A549 treated with GW870086 at 1 μM for 4 hours (cell line): ENCODE measurements around the gene FAM43A. TPM values are rescaled to one million over a fixed set of nuclear protein-coding genes. Genes with fewer than 3 reads are reported as not detected.

Experiments
- total RNA-seq: library from RNA; stranded (reverse); fragments of 200-300 nt; extraction: Qiagen RNA extraction; gene quantifications from 5 replicates; pipeline ENCODE4 v1.2.3, GENCODE V29; 2022; ENCODE audit warnings: low read depth

FAM43A gene, protein sequence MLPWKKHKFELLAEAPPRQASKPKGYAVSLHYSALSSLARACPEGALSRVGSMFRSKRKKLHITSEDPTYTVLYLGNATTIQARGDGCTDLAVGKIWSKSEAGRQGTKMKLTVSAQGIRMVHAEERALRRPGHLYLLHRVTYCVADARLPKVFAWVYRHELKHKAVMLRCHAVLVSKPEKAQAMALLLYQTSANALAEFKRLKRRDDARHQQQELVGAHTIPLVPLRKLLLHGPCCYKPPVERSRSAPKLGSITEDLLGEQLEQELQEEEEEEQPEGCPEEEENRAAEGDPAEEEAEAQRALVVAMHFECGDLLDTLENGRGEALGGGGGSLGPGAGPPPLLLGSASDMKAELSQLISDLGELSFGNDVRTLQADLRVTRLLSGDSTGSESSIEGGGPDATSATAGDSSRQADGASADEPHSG
- 9.8 to 15.8 TPM (median 14.6 TPM) in 5 replicates for total RNA-seq

DNA sequence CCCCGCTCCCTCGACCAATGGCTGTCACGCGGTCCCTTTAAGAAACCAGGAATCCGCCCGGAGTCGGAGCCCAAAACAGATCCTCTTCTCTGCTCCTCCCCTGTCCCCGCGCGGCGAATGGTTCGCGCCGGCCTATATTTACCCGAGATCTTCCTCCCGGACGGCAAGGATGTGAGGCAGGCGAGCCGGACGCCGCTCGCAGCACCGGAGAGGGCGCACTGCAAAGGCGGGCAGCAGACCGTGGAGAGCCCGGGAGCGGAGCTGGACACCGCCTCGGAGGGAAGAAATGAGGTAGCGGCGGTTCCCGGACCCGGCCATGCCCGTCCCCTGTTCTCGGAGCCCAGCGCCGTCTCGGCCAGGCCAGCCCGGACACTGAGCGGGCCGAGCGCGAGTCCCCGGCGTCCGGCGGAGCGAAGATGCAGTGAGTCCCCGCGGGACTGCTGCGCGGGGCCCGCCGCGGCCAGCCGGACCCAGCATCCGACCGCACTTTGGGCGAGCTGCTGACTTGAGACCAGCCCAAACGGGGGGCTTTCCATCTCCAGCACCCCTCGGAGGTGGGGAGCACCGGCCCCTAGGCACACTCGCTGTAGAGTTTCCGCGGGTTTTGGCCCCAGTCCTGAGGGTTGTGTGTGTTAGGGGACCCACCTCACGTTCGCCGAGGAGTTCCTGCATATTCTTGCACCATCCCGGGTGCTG, at the start of gene FAM43A:
Gene FAM43A, plus strand, starts transcription at position 166 of the 696 bp plus-strand sequence. CDS start 944 bp downstream, outside the sequence.

DNA sequence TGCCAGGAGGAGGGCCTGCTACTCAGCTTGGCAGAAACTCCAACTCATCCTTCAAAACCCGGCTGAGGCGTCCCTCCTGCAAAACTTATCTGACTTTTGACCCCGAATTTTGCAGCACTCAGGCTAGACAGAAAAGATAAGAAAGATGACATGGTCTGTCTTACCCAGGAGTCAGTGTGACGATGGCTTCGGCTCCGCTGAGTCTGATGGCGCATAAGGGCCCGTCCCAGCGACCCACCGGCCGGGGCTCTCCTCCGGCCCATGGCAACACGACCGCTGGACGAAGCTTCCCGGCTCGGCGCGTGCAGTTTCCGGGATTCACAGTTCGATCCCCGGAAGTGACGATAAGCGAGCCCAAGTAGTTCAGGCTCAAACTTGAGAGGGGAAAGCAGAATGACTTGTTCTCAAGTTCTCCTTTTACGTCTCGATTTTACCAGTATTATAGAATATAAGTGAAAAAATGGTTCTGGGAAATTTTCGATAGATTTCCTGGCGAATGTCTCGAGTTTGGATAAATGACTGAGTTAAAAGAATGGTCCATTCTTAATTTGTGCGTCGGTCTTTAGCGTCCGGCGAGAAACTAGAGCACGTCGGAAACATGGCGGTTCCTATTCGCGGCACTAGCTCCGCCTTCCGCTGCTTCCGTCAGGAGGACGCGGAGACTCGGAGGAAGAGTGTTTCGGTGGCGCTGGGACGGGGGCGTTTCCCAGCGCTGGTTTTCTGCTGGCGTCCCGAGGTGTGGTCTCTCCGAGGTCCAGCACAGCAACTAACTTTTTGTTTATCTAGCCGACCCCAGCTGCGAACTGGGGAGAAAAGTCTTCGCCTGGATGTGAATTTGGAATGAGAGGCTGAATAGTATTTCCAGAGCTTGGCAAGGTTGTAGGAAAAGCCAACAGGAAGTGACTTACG, 13.5 kb upstream of the FAM43A start, which contains the start of gene LSG1:
Gene LSG1, minus strand, starts transcription at position 292 of the 909 bp plus-strand sequence. Its CDS starts 29 bp downstream, at position 263.

Other genes starting within 250 kb of the FAM43A start
- gene ATP13A3, start 198.9 kb upstream of the FAM43A start, total RNA-seq = 19.7 to 40.3 TPM (median 34.3 TPM) in 5 replicates
- 9.7 to 11.8 TPM (median 11.2 TPM) in 5 replicates for gene TMEM44, start 52.5 kb upstream of the FAM43A start, total RNA-seq
- gene LSG1, start 13.7 kb upstream of the FAM43A start, total RNA-seq = 31.4 to 35.6 TPM (median 31.7 TPM) in 5 replicates